PFSK-1 (cell line): ENCODE results near the gene IL1R1.

Experiments
- FOXP2 ChIP-seq: optimal IDR thresholded peaks from 2 replicates; pipeline ENCODE3; 2011; ENCODE audit warnings: borderline replicate concordance, control low read depth, inconsistent platforms; ENCODE audit not compliant: insufficient read depth; ENCODE audit errors: extremely low read length, extremely low read depth
- POLR2AphosphoS5 ChIP-seq: IDR thresholded peaks from 2 replicates; pipeline ENCODE4 v1.6.1; 2012; ENCODE audit warnings: low read depth, mild to moderate bottlenecking, control low read depth, low read length, moderate library complexity
- REST ChIP-seq, 2 experiments: IDR thresholded peaks; 2 replicates each; pipeline versions ENCODE4 v1.6.1 to v1.8.0; 2011 to 2012; ENCODE audit warnings: low read depth in 2 of 2, low read length in 2 of 2, control low read depth in 1 of 2, inconsistent platforms in 1 of 2, mild to moderate bottlenecking in 1 of 2, moderate library complexity in 1 of 2; ENCODE audit not compliant: insufficient read depth in 1 of 2
- SIN3A ChIP-seq: IDR thresholded peaks from 2 replicates; pipeline ENCODE4 v1.6.1; 2012; ENCODE audit warnings: mild to moderate bottlenecking, low read length, moderate library complexity, borderline replicate concordance; ENCODE audit not compliant: insufficient read depth
- TAF1 ChIP-seq: IDR thresholded peaks from 2 replicates; pipeline ENCODE4 v1.6.1; 2012; ENCODE audit warnings: low read length, control low read depth, borderline replicate concordance; ENCODE audit not compliant: insufficient read depth

IL1R1 gene

GRCh38 chr2:102147935-102148334 is 5.4 kb downstream of the IL1R1 start:
- TF ChIP-seq POLR2AphosphoS5 (no peak), SIN3A (no peak), TAF1 (no peak)

GRCh38 chr2:102149243-102149642 is 6.7 kb downstream of the IL1R1 start:
- no peak for TF ChIP-seq FOXP2
- no peak for TF ChIP-seq TAF1
- TF ChIP-seq POLR2AphosphoS5, result no peak

- TF ChIP-seq TAF1, result no peak
- no peak for TF ChIP-seq POLR2AphosphoS5
Measured at GRCh38 chr2:102149644-102150455, 7.3 kb downstream of the IL1R1 start.

GRCh38 chr2:102154364-102154763 is 11.8 kb downstream of the IL1R1 start:
- TF ChIP-seq FOXP2, result no peak
- TF ChIP-seq TAF1, result no peak
- TF ChIP-seq POLR2AphosphoS5, result no peak

- TF ChIP-seq FOXP2 (no peak), REST (IDR thresholded peaks at IDR 0.05; ENCODE audit: insufficient read depth in 1 of 2, low read depth in 2 of 2, low read length in 2 of 2) (no peak), TAF1 (no peak), SIN3A (no peak), POLR2AphosphoS5 (no peak)
Measured at GRCh38 chr2:102154946-102155702, 12.6 kb downstream of the IL1R1 start.

GRCh38 chr2:102155703-102156515 is 13.4 kb downstream of the IL1R1 start:
- TF ChIP-seq POLR2AphosphoS5 (no peak), REST (IDR thresholded peaks at IDR 0.05; ENCODE audit: insufficient read depth in 1 of 2, low read depth in 2 of 2, low read length in 2 of 2) (no peak), TAF1 (no peak), FOXP2 (no peak), SIN3A (no peak)

GRCh38 chr2:102158011-102158755 is 15.6 kb downstream of the IL1R1 start:
- TF ChIP-seq TAF1 (no peak), SIN3A (no peak), FOXP2 (no peak), REST (IDR thresholded peaks at IDR 0.05; ENCODE audit: insufficient read depth in 1 of 2, low read depth in 2 of 2, low read length in 2 of 2) (no peak), POLR2AphosphoS5 (no peak)
